Measurements from ENCODE around the gene PCLO. TPM values are rescaled to one million over a fixed set of nuclear protein-coding genes. Genes with fewer than 3 reads are reported as not detected.

PCLO gene
- total and polyA plus RNA-seq, 9 of the 15 experiments (the other 6 are each of a cell fraction or from before 2014, with no cell fraction given): under 0.01 to 0.01 TPM; not detected in 7

DNA sequence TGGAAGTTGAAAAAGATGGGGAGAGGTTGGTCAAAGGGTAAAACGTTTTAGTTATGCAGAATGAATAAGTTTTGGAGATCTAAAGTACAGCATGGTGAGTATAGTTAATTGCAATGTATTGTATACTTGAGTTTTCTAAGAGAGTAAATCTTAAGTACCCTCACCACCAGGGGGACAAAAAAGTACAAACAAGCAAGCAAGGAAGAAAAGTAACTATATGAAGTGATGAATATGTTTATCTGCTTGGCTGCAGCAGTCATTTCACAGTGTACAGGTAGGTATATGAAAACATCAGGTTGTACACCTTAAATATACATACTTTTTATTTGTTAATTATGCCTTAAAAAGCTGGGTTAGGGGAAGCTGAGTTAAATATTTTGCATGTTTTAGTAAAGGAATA, 157.3 kb downstream of the PCLO start (continued):
- TF ChIP-seq, protein P1, sequence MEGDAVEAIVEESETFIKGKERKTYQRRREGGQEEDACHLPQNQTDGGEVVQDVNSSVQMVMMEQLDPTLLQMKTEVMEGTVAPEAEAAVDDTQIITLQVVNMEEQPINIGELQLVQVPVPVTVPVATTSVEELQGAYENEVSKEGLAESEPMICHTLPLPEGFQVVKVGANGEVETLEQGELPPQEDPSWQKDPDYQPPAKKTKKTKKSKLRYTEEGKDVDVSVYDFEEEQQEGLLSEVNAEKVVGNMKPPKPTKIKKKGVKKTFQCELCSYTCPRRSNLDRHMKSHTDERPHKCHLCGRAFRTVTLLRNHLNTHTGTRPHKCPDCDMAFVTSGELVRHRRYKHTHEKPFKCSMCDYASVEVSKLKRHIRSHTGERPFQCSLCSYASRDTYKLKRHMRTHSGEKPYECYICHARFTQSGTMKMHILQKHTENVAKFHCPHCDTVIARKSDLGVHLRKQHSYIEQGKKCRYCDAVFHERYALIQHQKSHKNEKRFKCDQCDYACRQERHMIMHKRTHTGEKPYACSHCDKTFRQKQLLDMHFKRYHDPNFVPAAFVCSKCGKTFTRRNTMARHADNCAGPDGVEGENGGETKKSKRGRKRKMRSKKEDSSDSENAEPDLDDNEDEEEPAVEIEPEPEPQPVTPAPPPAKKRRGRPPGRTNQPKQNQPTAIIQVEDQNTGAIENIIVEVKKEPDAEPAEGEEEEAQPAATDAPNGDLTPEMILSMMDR (IDR thresholded peaks at IDR 0.05 in 2 of 3, conservative IDR thresholded peaks at IDR 0.05 in 1 of 3; ENCODE audit: insufficient read depth in 2 of 3, low read depth in 1 of 3, low read length in 3 of 3): no peak
- TF ChIP-seq ZNF766 (CRISPR knock-in tag; conservative IDR thresholded peaks at IDR 0.05): no peak
- TF ChIP-seq SMAD3 (CRISPR knock-in tag; conservative IDR thresholded peaks at IDR 0.05): no peak
- no peak for TF ChIP-seq NR2C2 (CRISPR knock-in tag; IDR thresholded peaks at IDR 0.05)
- TF ChIP-seq NR2C2 (tag; IDR thresholded peaks at IDR 0.05): no peak

DNA sequence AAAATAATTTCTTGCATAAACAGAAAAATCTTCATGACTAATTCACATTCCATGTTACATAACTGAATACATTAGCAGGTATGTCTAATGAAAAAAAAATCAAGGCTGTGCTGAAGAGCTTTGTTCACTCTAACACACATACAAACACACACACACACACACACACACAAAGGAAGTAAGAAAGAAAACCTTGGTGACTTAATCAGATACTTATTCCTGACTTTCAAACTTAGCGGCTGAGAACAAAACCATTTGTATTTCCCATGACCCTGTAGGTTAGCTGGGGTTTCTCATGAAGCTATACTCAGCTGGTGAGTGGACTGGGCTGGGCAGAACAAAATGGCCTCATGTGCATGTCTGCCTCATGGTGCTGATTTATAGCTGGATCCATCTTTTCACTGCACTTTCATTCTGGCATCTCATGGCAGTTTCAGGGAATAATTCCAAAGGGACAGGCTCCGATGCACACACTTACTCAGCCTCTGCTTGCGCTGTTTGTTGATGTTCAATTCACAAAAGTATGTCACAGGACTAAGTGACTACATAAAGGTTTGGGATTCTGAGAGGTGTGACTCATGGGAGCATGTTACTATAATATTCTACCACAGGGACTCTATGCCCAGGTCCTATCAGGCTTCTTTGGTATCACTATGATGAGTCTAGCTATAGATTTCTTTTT, 161.2 kb downstream of the PCLO start:
- ChIA-PET POLR2A (no interaction called here), CTCF (ENCODE audit: low intra/inter-chr PET ratio) (no interaction called here)
- in situ Hi-C loops (cut with MboI) (no loop called here), intact Hi-C loops (cut with micrococcal nuclease) (no loop called here)
- no peaks in the 10 kb centered on the region; the same call in none of the 2 replicates for H3K9me3 ChIP-seq (replicated peaks; ENCODE audit: control insufficient read depth, insufficient read depth, low read depth, low read length)
- no peak for FAIRE-seq
- no peak overlapping the region for H2AFZ ChIP-seq (ENCODE audit: low read depth, low read length)
- no peaks in the 10 kb centered on the region for H3K27me3 ChIP-seq (ENCODE audit: control insufficient read depth in 2 of 2, insufficient read depth in 2 of 2, low read length in 2 of 2)
- H3K79me2 ChIP-seq (ENCODE audit: control insufficient read depth, insufficient read depth, low read length): no peaks in the 10 kb centered on the region
- no peak for ATAC-seq
- 5% methylated on average over 3 of the region's 3 CpGs for WGBS (ENCODE audit: insufficient coverage, low coverage, missing lambda C conversion rate)
- no TSS peak for BruUV-seq (replicated peaks)
- H4K20me1 ChIP-seq (replicated peaks; ENCODE audit: control insufficient read depth, insufficient read depth, low read length): no peaks in the 10 kb centered on the region
- no peak for DNase-seq (ENCODE audit: extremely low read depth in 1 of 4, low spot score in 3 of 4)
- no peaks in the 10 kb centered on the region for H3K9me1 ChIP-seq (ENCODE audit: control insufficient read depth, insufficient read depth, low read length)
- H3K27ac ChIP-seq (ENCODE audit: extremely low read depth, low read depth, low read length): no peak overlapping the region
- no peak overlapping the region for H3K9ac ChIP-seq (ENCODE audit: insufficient read depth in 1 of 2, low read depth in 2 of 2, low read length in 2 of 2)
- H3K36me3 ChIP-seq (ENCODE audit: control insufficient read depth, insufficient read depth, low read length): no peaks in the 10 kb centered on the region
- H3K4me3 ChIP-seq: no peak overlapping the region
- no peak overlapping the region for H3K4me2 ChIP-seq (ENCODE audit: insufficient read depth, low read length)
- H3K4me1 ChIP-seq (replicated peaks in 1 of 2; ENCODE audit: control insufficient read depth in 2 of 2, insufficient read depth in 2 of 2, low read length in 2 of 2): no peaks in the 10 kb centered on the region
- no peak for TF ChIP-seq ZBTB7A (IDR thresholded peaks at IDR 0.05; ENCODE audit: borderline replicate concordance, control insufficient read depth, low read depth, low read length)
- TF ChIP-seq ARHGAP35 (IDR thresholded peaks at IDR 0.05; ENCODE audit: partially characterized antibody): no peak
- no peak for TF ChIP-seq NCOR1 (IDR thresholded peaks at IDR 0.05)
- no peak for TF ChIP-seq PHF8 (IDR thresholded peaks at IDR 0.05; ENCODE audit: borderline replicate concordance, low read length)
- TF ChIP-seq HBP1 (CRISPR knock-in tag; IDR thresholded peaks at IDR 0.05): no peak
- TF ChIP-seq ZNF57 (CRISPR knock-in tag; IDR thresholded peaks at IDR 0.05): no peak
- no peak for TF ChIP-seq SPI1 (IDR thresholded peaks at IDR 0.05; ENCODE audit: borderline replicate concordance, low read depth, low read length)
- TF ChIP-seq ZNF280B (CRISPR knock-in tag; IDR thresholded peaks at IDR 0.05): no peak
- no peak for TF ChIP-seq KLF6 (CRISPR knock-in tag; IDR thresholded peaks at IDR 0.05; ENCODE audit: borderline replicate concordance)
- no peak for TF ChIP-seq XRCC3 (IDR thresholded peaks at IDR 0.05)
- TF ChIP-seq ZNF668 (CRISPR knock-in tag; IDR thresholded peaks at IDR 0.05): no peak
